HG03558 (cell line): ENCODE results near the gene IQCM.
"Not testable (repeated sequence)": the region's sequence is repeated elsewhere in the genome, so short reads cannot be mapped to it uniquely, and the experiment has no call there.

ENCODE experiments used
- ATAC-seq: cut with Tn5 transposase; IDR thresholded peaks from one replicate; pipeline ENCODE4 v1.9.1; 2021; ENCODE audit warnings: moderate number of reproducible peaks; ENCODE audit not compliant: unreplicated experiment; ENCODE audit errors: extremely low read depth

Gene IQCM

GRCh38 chr4:149344436-149344835, 471.2 kb downstream of the IQCM start:
- ATAC-seq: no peak

DNA sequence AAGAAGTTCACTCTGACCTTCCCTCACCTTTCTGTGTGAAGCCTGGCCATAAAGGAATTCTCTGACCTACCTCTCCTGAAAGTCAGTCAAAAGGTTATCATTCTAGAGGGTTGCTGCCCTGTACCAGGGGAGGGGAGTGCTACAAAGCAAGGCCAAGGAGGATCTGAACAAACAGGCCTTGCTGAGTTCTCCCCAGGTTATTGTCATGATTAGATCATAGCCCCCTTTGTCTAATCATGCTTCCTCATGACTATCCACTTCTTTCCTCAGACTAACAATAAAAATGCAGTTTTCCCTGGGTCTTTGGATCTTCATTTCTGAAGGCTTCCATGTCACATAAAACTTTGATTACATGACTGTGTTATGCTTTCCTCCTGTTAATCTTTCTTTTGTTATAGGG, 472.0 kb downstream of the IQCM start:
- ATAC-seq: no peak

GRCh38 chr4:149341117-149341516, 474.5 kb downstream of the IQCM start:
- ATAC-seq: not testable (repeated sequence)

- ATAC-seq: no peak
Measured at GRCh38 chr4:149328161-149328560, 487.5 kb downstream of the IQCM start.

GRCh38 chr4:149322203-149322602, 493.4 kb downstream of the IQCM start:
- ATAC-seq: no peak

DNA sequence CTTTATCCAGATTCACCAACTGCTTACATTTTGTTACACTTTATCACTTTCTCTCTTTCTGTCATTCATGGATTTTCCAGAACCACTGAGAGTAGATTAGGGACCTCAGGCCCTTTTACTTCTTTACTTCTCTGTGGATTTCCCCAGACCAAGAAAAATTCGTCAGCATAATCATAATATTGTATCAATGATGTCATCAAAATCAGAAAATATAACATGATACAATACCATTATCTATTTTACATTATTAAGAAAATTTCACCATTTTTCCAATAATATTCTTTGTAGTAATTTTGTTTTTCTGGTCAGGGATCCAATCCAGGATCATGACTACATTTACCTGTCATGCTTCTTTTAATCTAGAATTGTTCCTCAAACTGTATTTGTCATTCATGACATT, 494.2 kb downstream of the IQCM start:
- no peak for ATAC-seq

- ATAC-seq: no peak
Measured at GRCh38 chr4:149311076-149311475, 504.6 kb downstream of the IQCM start.

GRCh38 chr4:149306537-149306936, 509.1 kb downstream of the IQCM start:
- no peak for ATAC-seq
